ENCODE data around the gene ERC1.
"Not testable (repeated sequence)": the region's sequence is repeated elsewhere in the genome, so short reads cannot be mapped to it uniquely, and the experiment has no call there.

The ERC1 gene

GRCh38 chr12:1185460-1186182 lies 194.6 kb downstream of the ERC1 start:
- DNase-seq (ENCODE audit: low read depth), result no peak

- DNase-seq (ENCODE audit: low read depth), result no peak
Observed at GRCh38 chr12:1186298-1186697, 195.3 kb downstream of the ERC1 start.

GRCh38 chr12:1188016-1188415 lies 197.0 kb downstream of the ERC1 start:
- DNase-seq (ENCODE audit: low read depth), result no peak

GRCh38 chr12:1189163-1189562 lies 198.1 kb downstream of the ERC1 start:
- no peak for DNase-seq (ENCODE audit: low read depth)

- no peak for DNase-seq (ENCODE audit: low read depth)
Observed at GRCh38 chr12:1195513-1195912, 204.5 kb downstream of the ERC1 start.

- no peak for DNase-seq (ENCODE audit: low read depth)
Observed at GRCh38 chr12:1197264-1198018, 206.4 kb downstream of the ERC1 start.

GRCh38 chr12:1198854-1199253 lies 207.8 kb downstream of the ERC1 start:
- DNase-seq (ENCODE audit: low read depth), result not testable (repeated sequence)

GRCh38 chr12:1199700-1200099 lies 208.7 kb downstream of the ERC1 start:
- DNase-seq (ENCODE audit: low read depth), result no peak

- DNase-seq (ENCODE audit: low read depth), result no peak
Observed at GRCh38 chr12:1201030-1201429, 210.0 kb downstream of the ERC1 start.

- no peak for DNase-seq (ENCODE audit: low read depth)
Observed at GRCh38 chr12:1201886-1202285, 210.9 kb downstream of the ERC1 start.

- no peak for DNase-seq (ENCODE audit: low read depth)
Observed at GRCh38 chr12:1203735-1204019, 212.7 kb downstream of the ERC1 start.

- DNase-seq (ENCODE audit: low read depth), result no peak
Observed at GRCh38 chr12:1204581-1205121, 213.6 kb downstream of the ERC1 start.

- DNase-seq (ENCODE audit: low read depth), result no peak
Observed at GRCh38 chr12:1205512-1206060, 214.6 kb downstream of the ERC1 start.

- DNase-seq (ENCODE audit: low read depth), result no peak
Observed at GRCh38 chr12:1206118-1206734, 215.2 kb downstream of the ERC1 start.

- no peak for DNase-seq (ENCODE audit: low read depth)
Observed at GRCh38 chr12:1207276-1207675, 216.3 kb downstream of the ERC1 start.

GRCh38 chr12:1208719-1209118 lies 217.7 kb downstream of the ERC1 start:
- DNase-seq (ENCODE audit: low read depth), result not testable (repeated sequence)

GRCh38 chr12:1212526-1212925 lies 221.5 kb downstream of the ERC1 start:
- DNase-seq (ENCODE audit: low read depth), result no peak

GRCh38 chr12:1213205-1213604 lies 222.2 kb downstream of the ERC1 start:
- no peak for DNase-seq (ENCODE audit: low read depth)

- DNase-seq (ENCODE audit: low read depth), result no peak
Observed at GRCh38 chr12:1213618-1214205, 222.7 kb downstream of the ERC1 start.

- DNase-seq (ENCODE audit: low read depth), result no peak
Observed at GRCh38 chr12:1216560-1216959, 225.5 kb downstream of the ERC1 start.

GRCh38 chr12:1217191-1217949 lies 226.3 kb downstream of the ERC1 start:
- no peak for DNase-seq (ENCODE audit: low read depth)

GRCh38 chr12:1218369-1218768 lies 227.3 kb downstream of the ERC1 start:
- DNase-seq (ENCODE audit: low read depth), result no peak

Measured in activated T-helper 9 cell treated with anti-CD3 and anti-CD28 coated beads, Interleukin-2, amount 50 U/mL, for 16 hours (primary cell).